GM19324 (cell line): Measurements from ENCODE around the gene DSCAML1.

ENCODE experiments used
- ATAC-seq: cut with Tn5 transposase; IDR thresholded peaks from one replicate; pipeline ENCODE4 v1.9.1; 2021; ENCODE audit warnings: mild to moderate bottlenecking, moderate library complexity; ENCODE audit not compliant: unreplicated experiment, low FRiP score

Gene DSCAML1

GRCh38 chr11:117731722-117732290 is 65.2 kb downstream of the DSCAML1 start:
- ATAC-seq, result no peak

- no peak for ATAC-seq
These were observed 66.7 kb downstream of the DSCAML1 start for GRCh38 chr11:117730208-117730800.

GRCh38 chr11:117725048-117725734 is 71.8 kb downstream of the DSCAML1 start:
- ATAC-seq, result no peak

- ATAC-seq, result no peak
These were observed 72.4 kb downstream of the DSCAML1 start for GRCh38 chr11:117724621-117725020.

- ATAC-seq, result no peak
These were observed 72.9 kb downstream of the DSCAML1 start for GRCh38 chr11:117724104-117724503.

GRCh38 chr11:117723277-117724024 is 73.6 kb downstream of the DSCAML1 start:
- ATAC-seq, result no peak

- no peak for ATAC-seq
These were observed 74.9 kb downstream of the DSCAML1 start for GRCh38 chr11:117722082-117722481.

- ATAC-seq, result no peak
These were observed 76.9 kb downstream of the DSCAML1 start for GRCh38 chr11:117720061-117720511.

GRCh38 chr11:117719480-117719879 is 77.5 kb downstream of the DSCAML1 start:
- ATAC-seq, result no peak

GRCh38 chr11:117717485-117718314 is 79.3 kb downstream of the DSCAML1 start:
- ATAC-seq, result no peak

GRCh38 chr11:117716521-117717440 is 80.2 kb downstream of the DSCAML1 start:
- ATAC-seq, result no peak

GRCh38 chr11:117715801-117716200 is 81.2 kb downstream of the DSCAML1 start:
- ATAC-seq, result no peak

- no peak for ATAC-seq
These were observed 83.5 kb downstream of the DSCAML1 start for GRCh38 chr11:117713538-117713991.

- ATAC-seq, result no peak
These were observed 84.5 kb downstream of the DSCAML1 start for GRCh38 chr11:117712530-117712929.

- ATAC-seq, result no peak
These were observed 85.7 kb downstream of the DSCAML1 start for GRCh38 chr11:117711331-117711730.

GRCh38 chr11:117710211-117710610 is 86.8 kb downstream of the DSCAML1 start:
- no peak for ATAC-seq

- ATAC-seq, result no peak
These were observed 90.6 kb downstream of the DSCAML1 start for GRCh38 chr11:117706322-117706814.

- ATAC-seq, result no peak
These were observed 91.2 kb downstream of the DSCAML1 start for GRCh38 chr11:117705866-117706265.
